Muscle of leg (tissue), 11 donors: Measurements from ENCODE around the gene RAMACL. TPM values are rescaled to one million over a fixed set of nuclear protein-coding genes. Genes with fewer than 3 reads are reported as not detected.
"Not testable (repeated sequence)": the region's sequence is repeated elsewhere in the genome, so short reads cannot be mapped to it uniquely, and the experiment has no call there.

Experiments
- DNase-seq: peaks from one replicate; pipeline ENCODE4 v3.0.0; 2013
- H3K27ac ChIP-seq: one replicate; pipeline ENCODE4 v1.5.1; 2013; ENCODE audit warnings: mild to moderate bottlenecking, low read length, control low read depth
- H3K27me3 ChIP-seq: one replicate; pipeline ENCODE4 v1.6.1; 2013; ENCODE audit warnings: low read length; ENCODE audit not compliant: control insufficient read depth, insufficient read depth
- H3K36me3 ChIP-seq: one replicate; pipeline ENCODE4 v1.6.1; 2013; ENCODE audit warnings: low read length; ENCODE audit not compliant: control insufficient read depth, insufficient read depth
- H3K4me1 ChIP-seq: one replicate; pipeline ENCODE4 v1.6.1; 2013; ENCODE audit warnings: low read length; ENCODE audit not compliant: control insufficient read depth, insufficient read depth
- H3K4me3 ChIP-seq: one replicate; pipeline ENCODE4 v1.5.1; 2013; ENCODE audit warnings: low read length, control low read depth
- H3K9me3 ChIP-seq: replicated peaks from 2 replicates; pipeline ENCODE4 v1.6.1; 2013; ENCODE audit warnings: low read depth, low read length; ENCODE audit not compliant: control insufficient read depth
- WGBS: methylation state at CpG from one replicate; pipeline ENCODE4 v1.1.5; 2013; ENCODE audit warnings: missing lambda C conversion rate; ENCODE audit not compliant: insufficient coverage; 5-methylcytosine and 5-hydroxymethylcytosine counted together
- polyA plus RNA-seq, 8 donors: library from polyadenylated mRNA; unstranded; fragments of 120-200 nt; gene quantifications; one replicate each; pipeline versions ENCODE4 v1.2.1 to v1.2.3, GENCODE V29; 2013; ENCODE audit warnings: inconsistent platforms in 1 of 8, low replicate concordance in 1 of 8; ENCODE audit not compliant: insufficient read length in 8 of 8, insufficient read depth in 1 of 8
- total RNA-seq: library from RNA; stranded (reverse); fragments of 120-200 nt; gene quantifications from one replicate; pipeline ENCODE4 v1.2.4, GENCODE V29; 2013

The RAMACL gene
- total and polyA plus RNA-seq, 9 donors = 0.11 to 0.71 (median 0.15) TPM; not detected in 3

GRCh38 chr6:166589337-166589731, 2.9 kb upstream of the RAMACL start:
- Histone ChIP-seq H3K4me3 (no peak overlapping the region), H3K36me3 (no peaks in the 10 kb centered on the region), H3K27ac (peak overlapping the region; percentile 53), H3K4me1 (peaks cover 30% of the 10 kb centered on the region), H3K27me3 (no peaks in the 10 kb centered on the region), H3K9me3 (no peaks in the 10 kb centered on the region)
- 50% methylated on average over 2 of the region's 4 CpGs for WGBS
- no peak for DNase-seq

GRCh38 chr6:166588691-166589336, 2.3 kb upstream of the RAMACL start:
- Histone ChIP-seq H3K27ac (peak overlapping the region; percentile 53), H3K27me3 (no peaks in the 10 kb centered on the region), H3K4me1 (peaks cover 35% of the 10 kb centered on the region), H3K36me3 (peaks cover 3% of the 10 kb centered on the region), H3K4me3 (no peak overlapping the region), H3K9me3 (no peaks in the 10 kb centered on the region)
- peak; percentile 66 for DNase-seq
- WGBS = 44% methylated on average over 10 of the region's 11 CpGs

- Histone ChIP-seq H3K27me3 (no peaks in the 10 kb centered on the region), H3K4me1 (peaks cover 41% of the 10 kb centered on the region), H3K27ac (peak overlapping the region; percentile 22), H3K9me3 (no peaks in the 10 kb centered on the region), H3K4me3 (no peak overlapping the region), H3K36me3 (peaks cover 3% of the 10 kb centered on the region)
- WGBS = 52% methylated on average over 5 of the region's 10 CpGs
- no peak for DNase-seq
Measured at GRCh38 chr6:166587631-166588413, 1.3 kb upstream of the RAMACL start.

GRCh38 chr6:166584853-166585429, 1.5 kb downstream of the RAMACL start:
- H3K4me1 ChIP-seq = peaks cover 56% of the 10 kb centered on the region
- no peak for DNase-seq
- no peaks in the 10 kb centered on the region for H3K27me3 ChIP-seq
- peaks cover 3% of the 10 kb centered on the region for H3K36me3 ChIP-seq
- no peaks in the 10 kb centered on the region for H3K9me3 ChIP-seq
- H3K27ac ChIP-seq = no peak overlapping the region
- 79% methylated on average over 2 of the region's 12 CpGs for WGBS
- H3K4me3 ChIP-seq = no peak overlapping the region

GRCh38 chr6:166584155-166584554, 2.3 kb downstream of the RAMACL start:
- Histone ChIP-seq H3K27me3 (no peaks in the 10 kb centered on the region), H3K9me3 (no peaks in the 10 kb centered on the region), H3K27ac (no peak overlapping the region), H3K4me3 (no peak overlapping the region), H3K4me1 (peaks cover 52% of the 10 kb centered on the region), H3K36me3 (peaks cover 3% of the 10 kb centered on the region)
- DNase-seq = no peak
- no CpG with 5 or more reads among the region's 3 CpGs for WGBS

GRCh38 chr6:166583230-166583965, 3.1 kb downstream of the RAMACL start:
- Histone ChIP-seq H3K27ac (peak overlapping the region; percentile 6), H3K9me3 (no peaks in the 10 kb centered on the region)
- 91% methylated on average over 14 of the region's 15 CpGs for WGBS

GRCh38 chr6:166582258-166582657, 4.2 kb downstream of the RAMACL start:
- H3K4me1 ChIP-seq = peaks cover 46% of the 10 kb centered on the region
- no peak overlapping the region for H3K4me3 ChIP-seq
- peak; percentile 78 for DNase-seq
- no peaks in the 10 kb centered on the region for H3K9me3 ChIP-seq
- peaks cover 3% of the 10 kb centered on the region for H3K36me3 ChIP-seq
- peak overlapping the region; percentile 69 for H3K27ac ChIP-seq
- no CpG with 5 or more reads among the region's 6 CpGs for WGBS
- no peaks in the 10 kb centered on the region for H3K27me3 ChIP-seq

More at GRCh38 chr6:166583230-166583965, 3.1 kb downstream of the RAMACL start:
- no peak overlapping the region for H3K4me3 ChIP-seq
- H3K27me3 ChIP-seq = no peaks in the 10 kb centered on the region
- no peak for DNase-seq
- H3K36me3 ChIP-seq = peaks cover 3% of the 10 kb centered on the region
- peaks cover 50% of the 10 kb centered on the region for H3K4me1 ChIP-seq

GRCh38 chr6:166581801-166582200, 4.7 kb downstream of the RAMACL start:
- not testable (repeated sequence) for DNase-seq, H3K36me3 ChIP-seq, H3K9me3 ChIP-seq, H3K4me3 ChIP-seq, H3K27me3 ChIP-seq
- peaks cover 42% of the 10 kb centered on the region for H3K4me1 ChIP-seq
- WGBS = 97% methylated on average over 7 of the region's 8 CpGs
- H3K27ac ChIP-seq = peak overlapping the region; percentile 69

GRCh38 chr6:166581091-166581511, 5.4 kb downstream of the RAMACL start:
- H3K9me3 ChIP-seq = no peaks in the 10 kb centered on the region
- 94% methylated on average over 8 of the region's 11 CpGs for WGBS
- no peak overlapping the region for H3K4me3 ChIP-seq
- DNase-seq = no peak
- no peak overlapping the region for H3K27ac ChIP-seq
- H3K27me3 ChIP-seq = no peaks in the 10 kb centered on the region
- peaks cover 6% of the 10 kb centered on the region for H3K36me3 ChIP-seq
- H3K4me1 ChIP-seq = peaks cover 42% of the 10 kb centered on the region
